ENCODE data around the gene NDUFS4.
"Not testable (repeated sequence)": the region's sequence is repeated elsewhere in the genome, so short reads cannot be mapped to it uniquely, and the experiment has no call there.

The NDUFS4 gene

GRCh38 chr5:53614376-53614885 lies 54.0 kb downstream of the NDUFS4 start:
- DNase-seq (ENCODE audit: low spot score in 2 of 2) (no peak), ATAC-seq (replicated peaks; ENCODE audit: extremely low read depth, poor library complexity, severe bottlenecking) (no peak)
- Mint-ChIP-seq H3K4me3 (no peak overlapping the region), H3K36me3 (ENCODE audit: insufficient read depth) (no peaks in the 10 kb centered on the region), H3K27ac (ENCODE audit: low read depth) (no peak overlapping the region), H3K9me3 (no peaks in the 10 kb centered on the region), H3K4me1 (peaks cover 24% of the 10 kb centered on the region), H3K27me3 (no peaks in the 10 kb centered on the region)

DNA sequence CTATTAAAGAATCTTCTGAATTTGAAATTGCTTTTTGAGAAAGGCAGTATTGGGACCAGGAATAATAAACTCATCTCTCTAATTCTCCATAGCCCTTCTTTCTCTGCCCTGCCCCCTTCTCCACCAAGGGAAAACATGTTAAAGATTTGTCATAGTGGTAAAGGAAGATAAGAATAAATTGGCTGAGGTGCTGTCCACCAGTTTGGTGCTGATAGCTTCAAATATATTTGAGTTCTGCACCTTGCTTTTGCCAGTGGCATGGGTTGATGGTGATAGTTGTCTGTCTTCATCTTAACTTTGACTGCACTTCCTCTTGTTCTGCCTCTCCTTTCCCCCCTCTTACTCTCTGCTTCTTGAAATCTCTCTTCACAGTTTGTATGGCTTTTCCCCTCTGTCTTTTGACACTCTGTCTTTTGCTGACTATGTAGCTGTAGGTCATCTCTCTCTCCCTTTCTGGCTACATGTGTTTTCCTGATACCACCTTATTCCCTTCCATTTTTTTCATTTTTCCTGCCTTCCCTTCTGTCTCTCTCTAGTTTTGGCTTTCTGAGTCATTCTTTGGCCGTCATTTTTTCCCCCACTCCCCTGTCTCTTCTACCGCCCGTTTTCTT lies 56.6 kb downstream of the NDUFS4 start:
- no peaks in the 10 kb centered on the region for H3K9me3 Mint-ChIP-seq
- H3K36me3 Mint-ChIP-seq (ENCODE audit: insufficient read depth), result no peaks in the 10 kb centered on the region
- H3K4me3 Mint-ChIP-seq, result no peak overlapping the region
- ATAC-seq (replicated peaks; ENCODE audit: extremely low read depth, poor library complexity, severe bottlenecking) (no peak), DNase-seq (ENCODE audit: low spot score in 2 of 2) (no peak)
- H3K4me1 Mint-ChIP-seq, result peaks cover 18% of the 10 kb centered on the region
- H3K27ac Mint-ChIP-seq (ENCODE audit: low read depth), result no peak overlapping the region
- H3K27me3 Mint-ChIP-seq, result no peaks in the 10 kb centered on the region

DNA sequence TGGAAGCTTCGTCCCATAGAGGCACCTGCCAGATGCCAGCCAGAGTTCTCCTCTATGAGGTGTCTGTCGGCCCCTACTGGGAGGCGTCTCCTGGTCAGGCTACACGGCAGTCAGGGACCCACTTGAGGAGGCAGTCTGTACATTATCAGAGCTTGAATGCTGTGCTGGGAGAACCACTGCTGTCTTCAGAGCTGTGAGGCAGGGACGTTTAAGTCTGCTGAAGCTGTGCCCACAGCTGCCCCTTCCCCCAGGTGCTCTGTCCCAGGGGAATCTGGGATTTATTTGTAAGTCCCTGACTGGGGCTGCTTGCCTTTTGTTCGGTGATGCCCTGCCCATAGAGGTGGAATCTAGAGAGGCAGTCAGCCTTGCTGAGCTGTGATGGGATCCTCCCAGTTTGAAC lies 70.8 kb downstream of the NDUFS4 start:
- DNase-seq (ENCODE audit: low spot score in 2 of 2) (no peak), ATAC-seq (replicated peaks; ENCODE audit: extremely low read depth, poor library complexity, severe bottlenecking) (no peak)
- Mint-ChIP-seq H3K4me3 (no peak overlapping the region), H3K4me1 (peaks cover 43% of the 10 kb centered on the region), H3K36me3 (ENCODE audit: insufficient read depth) (peaks cover 2% of the 10 kb centered on the region), H3K9me3 (no peaks in the 10 kb centered on the region), H3K27ac (ENCODE audit: low read depth) (no peak overlapping the region), H3K27me3 (no peaks in the 10 kb centered on the region)

DNA sequence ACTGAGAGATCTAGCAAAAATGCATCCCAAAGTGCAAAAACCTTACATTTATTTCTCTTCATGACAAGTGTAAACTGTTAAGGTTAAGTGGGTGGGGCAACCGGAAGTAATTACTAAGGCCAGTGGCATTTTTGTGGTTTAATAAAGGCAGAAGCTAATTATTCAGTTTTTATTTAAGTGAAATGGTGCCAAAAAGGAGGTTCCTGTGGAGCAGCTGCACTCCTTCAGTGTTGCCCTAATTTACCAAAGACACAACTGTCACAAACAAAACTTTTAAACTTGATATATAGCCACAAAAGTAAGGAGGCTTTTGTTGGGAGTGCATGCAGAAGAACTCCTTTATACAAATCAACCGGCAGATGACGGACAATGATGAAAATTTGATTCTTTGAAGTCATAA lies 81.6 kb downstream of the NDUFS4 start:
- H3K36me3 Mint-ChIP-seq (ENCODE audit: insufficient read depth), result no peaks in the 10 kb centered on the region
- H3K4me1 Mint-ChIP-seq, result peaks cover 6% of the 10 kb centered on the region
- no peaks in the 10 kb centered on the region for H3K27me3 Mint-ChIP-seq
- no peak overlapping the region for H3K27ac Mint-ChIP-seq (ENCODE audit: low read depth)
- H3K4me3 Mint-ChIP-seq, result no peak overlapping the region
- ATAC-seq (replicated peaks; ENCODE audit: extremely low read depth, poor library complexity, severe bottlenecking) (no peak), DNase-seq (ENCODE audit: low spot score in 2 of 2) (no peak)
- H3K9me3 Mint-ChIP-seq, result no peaks in the 10 kb centered on the region

- Mint-ChIP-seq H3K27me3 (no peaks in the 10 kb centered on the region), H3K9me3 (no peaks in the 10 kb centered on the region), H3K36me3 (ENCODE audit: insufficient read depth) (peaks cover 1% of the 10 kb centered on the region), H3K4me1 (peaks cover 6% of the 10 kb centered on the region), H3K27ac (ENCODE audit: low read depth) (no peak overlapping the region), H3K4me3 (no peak overlapping the region)
- DNase-seq (ENCODE audit: low spot score in 2 of 2), result no peak
- ATAC-seq (replicated peaks; ENCODE audit: extremely low read depth, poor library complexity, severe bottlenecking), result no peak
Observed at GRCh38 chr5:53643445-53643844, 83.0 kb downstream of the NDUFS4 start.

GRCh38 chr5:53645078-53645477 lies 84.6 kb downstream of the NDUFS4 start:
- Mint-ChIP-seq H3K27me3 (no peaks in the 10 kb centered on the region), H3K4me1 (peaks cover 3% of the 10 kb centered on the region), H3K36me3 (ENCODE audit: insufficient read depth) (peaks cover 5% of the 10 kb centered on the region), H3K27ac (ENCODE audit: low read depth) (no peak overlapping the region), H3K9me3 (peaks cover 6% of the 10 kb centered on the region), H3K4me3 (no peak overlapping the region)
- no peak for DNase-seq (ENCODE audit: low spot score in 2 of 2)
- ATAC-seq (replicated peaks; ENCODE audit: extremely low read depth, poor library complexity, severe bottlenecking), result no peak

DNA sequence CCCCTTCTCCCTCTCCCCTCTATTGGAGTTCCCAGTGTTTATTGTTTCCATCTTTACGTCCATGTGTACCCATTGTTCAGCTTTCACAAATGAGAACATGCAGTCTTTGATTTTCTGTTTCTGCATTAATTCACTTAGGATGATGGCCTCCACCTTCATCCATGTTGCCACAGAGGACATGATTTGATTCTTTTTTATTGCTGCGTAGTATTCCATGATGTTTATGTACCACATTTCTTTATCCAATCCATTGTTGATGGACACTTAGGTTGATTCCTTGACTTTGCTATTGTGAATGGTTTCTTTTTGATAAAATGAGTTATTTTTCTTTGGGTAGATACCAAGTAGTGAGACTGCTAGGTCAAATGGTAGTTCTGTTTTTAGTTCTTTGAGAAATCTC lies 88.9 kb downstream of the NDUFS4 start:
- Mint-ChIP-seq H3K4me1 (no peaks in the 10 kb centered on the region), H3K36me3 (ENCODE audit: insufficient read depth) (peaks cover 7% of the 10 kb centered on the region), H3K4me3 (no peak overlapping the region), H3K27me3 (no peaks in the 10 kb centered on the region), H3K9me3 (peaks cover 6% of the 10 kb centered on the region), H3K27ac (ENCODE audit: low read depth) (no peak overlapping the region)
- DNase-seq (ENCODE audit: low spot score in 2 of 2) (no peak), ATAC-seq (replicated peaks; ENCODE audit: extremely low read depth, poor library complexity, severe bottlenecking) (no peak)

GRCh38 chr5:53660573-53660972 lies 100.1 kb downstream of the NDUFS4 start:
- H3K4me3 Mint-ChIP-seq; DNase-seq (ENCODE audit: low spot score in 2 of 2); H3K36me3 Mint-ChIP-seq (ENCODE audit: insufficient read depth); H3K27me3 Mint-ChIP-seq; ATAC-seq (replicated peaks; ENCODE audit: extremely low read depth, poor library complexity, severe bottlenecking); H3K9me3 Mint-ChIP-seq; H3K27ac Mint-ChIP-seq (ENCODE audit: low read depth): not testable (repeated sequence)
- H3K4me1 Mint-ChIP-seq, result peaks cover 18% of the 10 kb centered on the region

DNA sequence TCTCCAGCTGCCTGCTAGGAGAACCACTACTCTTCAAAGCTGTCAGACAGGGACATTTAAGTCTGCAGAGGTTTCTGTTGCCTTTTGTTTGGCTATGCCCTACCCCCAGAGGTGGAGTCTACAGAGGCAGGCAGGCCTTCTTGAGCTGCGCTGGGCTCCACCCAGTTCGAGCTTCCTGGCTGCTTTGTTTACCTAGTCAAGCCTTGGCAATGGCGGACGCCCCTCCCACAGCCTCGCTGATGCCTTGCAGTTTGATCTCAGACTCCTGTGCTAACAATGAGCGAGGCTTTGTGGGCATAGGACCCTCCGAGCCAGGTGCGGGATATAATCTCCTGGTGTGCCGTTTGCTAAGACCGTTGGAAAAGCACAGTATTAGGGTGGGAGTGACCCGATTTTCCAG lies 104.9 kb downstream of the NDUFS4 start:
- not testable (repeated sequence) for DNase-seq (ENCODE audit: low spot score in 2 of 2); H3K27ac Mint-ChIP-seq (ENCODE audit: low read depth); ATAC-seq (replicated peaks; ENCODE audit: extremely low read depth, poor library complexity, severe bottlenecking); H3K4me3 Mint-ChIP-seq; H3K27me3 Mint-ChIP-seq; H3K9me3 Mint-ChIP-seq; H3K36me3 Mint-ChIP-seq (ENCODE audit: insufficient read depth)
- H3K4me1 Mint-ChIP-seq, result peaks cover 10% of the 10 kb centered on the region

GRCh38 chr5:53667621-53668020 lies 107.2 kb downstream of the NDUFS4 start:
- H3K4me3 Mint-ChIP-seq, result no peak overlapping the region
- H3K9me3 Mint-ChIP-seq, result no peaks in the 10 kb centered on the region
- H3K4me1 Mint-ChIP-seq, result peaks cover 10% of the 10 kb centered on the region
- H3K36me3 Mint-ChIP-seq (ENCODE audit: insufficient read depth), result peaks cover 7% of the 10 kb centered on the region
- DNase-seq (ENCODE audit: low spot score in 2 of 2) (no peak), ATAC-seq (replicated peaks; ENCODE audit: extremely low read depth, poor library complexity, severe bottlenecking) (no peak)
- H3K27ac Mint-ChIP-seq (ENCODE audit: low read depth), result no peak overlapping the region
- no peaks in the 10 kb centered on the region for H3K27me3 Mint-ChIP-seq

DNA sequence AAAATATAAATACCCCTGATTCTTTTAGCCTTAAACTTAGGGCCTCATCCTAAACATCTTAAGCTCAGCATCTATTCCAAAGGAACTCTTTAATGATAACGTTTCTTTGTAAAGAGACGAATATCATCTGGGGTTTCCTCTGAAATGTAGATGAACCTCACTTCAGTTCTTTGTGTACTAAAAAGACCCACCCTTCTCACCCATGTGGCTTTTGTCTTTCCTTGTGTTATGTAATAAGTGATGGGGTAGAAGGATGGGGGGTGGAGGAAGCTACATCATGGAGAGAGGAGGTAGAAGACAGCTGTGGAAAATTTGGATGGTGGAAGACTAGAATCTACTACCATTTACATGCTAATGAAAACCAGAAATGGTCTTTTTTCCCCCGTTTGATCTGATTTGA lies 111.0 kb downstream of the NDUFS4 start:
- peaks cover 7% of the 10 kb centered on the region for H3K36me3 Mint-ChIP-seq (ENCODE audit: insufficient read depth)
- no peaks in the 10 kb centered on the region for H3K9me3 Mint-ChIP-seq
- no peak for ATAC-seq (replicated peaks; ENCODE audit: extremely low read depth, poor library complexity, severe bottlenecking)
- no peak overlapping the region for H3K27ac Mint-ChIP-seq (ENCODE audit: low read depth)
- H3K27me3 Mint-ChIP-seq, result no peaks in the 10 kb centered on the region
- DNase-seq (ENCODE audit: low spot score in 2 of 2), result no peak
- H3K4me1 Mint-ChIP-seq, result peaks cover 5% of the 10 kb centered on the region
- H3K4me3 Mint-ChIP-seq, result no peak overlapping the region

- ATAC-seq (replicated peaks; ENCODE audit: extremely low read depth, poor library complexity, severe bottlenecking) (no peak), DNase-seq (ENCODE audit: low spot score in 2 of 2) (no peak)
- Mint-ChIP-seq H3K36me3 (ENCODE audit: insufficient read depth) (peaks cover 5% of the 10 kb centered on the region), H3K4me1 (peaks cover 5% of the 10 kb centered on the region), H3K27me3 (no peaks in the 10 kb centered on the region), H3K9me3 (no peaks in the 10 kb centered on the region), H3K4me3 (no peak overlapping the region), H3K27ac (ENCODE audit: low read depth) (no peak overlapping the region)
Observed at GRCh38 chr5:53674121-53674520, 113.7 kb downstream of the NDUFS4 start.

GRCh38 chr5:53677632-53678031 lies 117.2 kb downstream of the NDUFS4 start:
- H3K4me1 Mint-ChIP-seq, result peaks cover 5% of the 10 kb centered on the region
- DNase-seq (ENCODE audit: low spot score in 2 of 2), result no peak
- H3K9me3 Mint-ChIP-seq, result no peaks in the 10 kb centered on the region
- no peaks in the 10 kb centered on the region for H3K27me3 Mint-ChIP-seq
- H3K27ac Mint-ChIP-seq (ENCODE audit: low read depth), result no peak overlapping the region
- ATAC-seq (replicated peaks; ENCODE audit: extremely low read depth, poor library complexity, severe bottlenecking), result no peak
- H3K4me3 Mint-ChIP-seq, result no peak overlapping the region
- H3K36me3 Mint-ChIP-seq (ENCODE audit: insufficient read depth), result peaks cover 2% of the 10 kb centered on the region

Measured in central memory CD8-positive, alpha-beta T cell (primary cell).